ENCODE results near the gene GON4L. TPM values are rescaled to one million over a fixed set of nuclear protein-coding genes. Genes with fewer than 3 reads are reported as not detected.
"Not testable (repeated sequence)": the region's sequence is repeated elsewhere in the genome, so short reads cannot be mapped to it uniquely, and the experiment has no call there.

The GON4L gene
- total and polyA plus RNA-seq, 2 donors from 2014 or later: 14.2 to 62.1 TPM

GRCh38 chr1:155840386-155840785, 16.6 kb downstream of the GON4L start:
- FAIRE-seq: no peak
- Histone ChIP-seq H3K9me3 (ENCODE audit: control insufficient read depth in 2 of 3, insufficient read depth in 1 of 3, low read length in 3 of 3) (no peaks in the 10 kb centered on the region), H3K36me3 (ENCODE audit: control insufficient read depth in 2 of 3, insufficient read depth in 3 of 3, low read length in 3 of 3) (peaks cover 0 to 2% (median 0%) of the 10 kb centered on the region in 3 donors), H3K9ac (ENCODE audit: low read length in 3 of 3) (no peak overlapping the region), H3K4me3 (ENCODE audit: low read length in 3 of 3) (no peak overlapping the region), H3K4me1 (ENCODE audit: control insufficient read depth in 2 of 3, insufficient read depth in 2 of 3, low read depth in 1 of 3, low read length in 3 of 3) (peaks cover 0 to 4% (median 0%) of the 10 kb centered on the region in 3 donors), H3K27ac (ENCODE audit: low read depth in 2 of 2, low read length in 2 of 2) (no peak overlapping the region), H3K27me3 (ENCODE audit: control insufficient read depth, insufficient read depth, low read length) (no peaks in the 10 kb centered on the region)
- intact Hi-C loops (cut with DNase I): no loop called here
- TF ChIP-seq CTCF (IDR thresholded peaks at IDR 0.05; ENCODE audit: borderline replicate concordance, extremely low read depth, insufficient read depth): no peak
- DNase-seq: no peak

GRCh38 chr1:155835548-155835947, 21.5 kb downstream of the GON4L start:
- Histone ChIP-seq H3K36me3 (ENCODE audit: control insufficient read depth in 2 of 3, insufficient read depth in 3 of 3, low read length in 3 of 3) (peaks cover 0 to 2% (median 0%) of the 10 kb centered on the region in 3 donors), H3K9me3 (ENCODE audit: control insufficient read depth in 2 of 3, insufficient read depth in 1 of 3, low read length in 3 of 3) (no peaks in the 10 kb centered on the region), H3K4me3 (ENCODE audit: low read length in 3 of 3) (no peak overlapping the region), H3K27me3 (ENCODE audit: control insufficient read depth, insufficient read depth, low read length) (no peaks in the 10 kb centered on the region), H3K27ac (ENCODE audit: low read depth in 2 of 2, low read length in 2 of 2) (no peak overlapping the region), H3K4me1 (ENCODE audit: control insufficient read depth in 2 of 3, insufficient read depth in 2 of 3, low read depth in 1 of 3, low read length in 3 of 3) (no peaks in the 10 kb centered on the region), H3K9ac (ENCODE audit: low read length in 3 of 3) (no peak overlapping the region)
- TF ChIP-seq CTCF (IDR thresholded peaks at IDR 0.05; ENCODE audit: borderline replicate concordance, extremely low read depth, insufficient read depth): no peak
- intact Hi-C loops (cut with DNase I): no loop called here
- DNase-seq (no peak), FAIRE-seq (no peak)

DNA sequence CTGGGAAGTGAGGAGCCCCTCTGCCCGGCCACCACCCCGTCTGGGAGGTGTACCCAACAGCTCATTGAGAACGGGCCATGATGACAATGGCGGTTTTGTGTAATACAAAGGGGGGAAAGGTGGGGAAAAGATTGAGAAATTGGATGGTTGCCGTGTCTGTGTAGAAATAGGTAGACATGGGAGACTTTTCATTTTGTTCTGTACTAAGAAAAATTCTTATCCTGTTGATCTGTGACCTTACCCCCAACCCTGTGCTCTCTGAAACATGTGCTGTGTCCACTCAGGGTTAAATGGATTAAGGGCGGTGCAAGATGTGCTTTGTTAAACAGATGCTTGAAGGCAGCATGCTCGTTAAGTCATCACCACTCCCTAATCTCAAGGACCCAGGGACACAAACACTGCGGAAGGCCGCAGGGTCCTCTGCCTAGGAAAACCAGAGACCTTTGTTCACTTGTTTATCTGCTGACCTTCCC, 22.1 kb downstream of the GON4L start:
- H3K9me3 ChIP-seq (ENCODE audit: control insufficient read depth in 2 of 3, insufficient read depth in 1 of 3, low read length in 3 of 3); H3K27ac ChIP-seq (ENCODE audit: low read depth in 2 of 2, low read length in 2 of 2); H3K4me1 ChIP-seq (ENCODE audit: control insufficient read depth in 2 of 3, insufficient read depth in 2 of 3, low read depth in 1 of 3, low read length in 3 of 3); FAIRE-seq; H3K36me3 ChIP-seq (ENCODE audit: control insufficient read depth in 2 of 3, insufficient read depth in 3 of 3, low read length in 3 of 3); DNase-seq; H3K4me3 ChIP-seq (ENCODE audit: low read length in 3 of 3); H3K9ac ChIP-seq (ENCODE audit: low read length in 3 of 3); H3K27me3 ChIP-seq (ENCODE audit: control insufficient read depth, insufficient read depth, low read length); intact Hi-C loops (cut with DNase I): not testable (repeated sequence)

GRCh38 chr1:155834296-155834926, 22.6 kb downstream of the GON4L start:
- no peaks in the 10 kb centered on the region for H3K9me3 ChIP-seq (ENCODE audit: control insufficient read depth in 2 of 3, insufficient read depth in 1 of 3, low read length in 3 of 3)
- H3K27me3 ChIP-seq (ENCODE audit: control insufficient read depth, insufficient read depth, low read length): no peaks in the 10 kb centered on the region
- no peak for FAIRE-seq
- DNase-seq: peak in 1 of 5 donors; percentile 60
- no peak overlapping the region for H3K27ac ChIP-seq (ENCODE audit: low read depth in 2 of 2, low read length in 2 of 2)
- no peak for TF ChIP-seq CTCF (IDR thresholded peaks at IDR 0.05; ENCODE audit: borderline replicate concordance, extremely low read depth, insufficient read depth)
- peaks cover 0 to 2% (median 0%) of the 10 kb centered on the region in 3 donors for H3K36me3 ChIP-seq (ENCODE audit: control insufficient read depth in 2 of 3, insufficient read depth in 3 of 3, low read length in 3 of 3)
- no peak overlapping the region for H3K9ac ChIP-seq (ENCODE audit: low read length in 3 of 3)
- no peaks in the 10 kb centered on the region for H3K4me1 ChIP-seq (ENCODE audit: control insufficient read depth in 2 of 3, insufficient read depth in 2 of 3, low read depth in 1 of 3, low read length in 3 of 3)
- no peak overlapping the region for H3K4me3 ChIP-seq (ENCODE audit: low read length in 3 of 3)
- intact Hi-C loops (cut with DNase I): no loop called here

All from kidney (tissue), 14 donors.